T1000 (cell line): Measurements from ENCODE around the gene SETD7.
A peak's percentile ranks its signal among the peaks of the same experiment; 100 is the strongest.

Experiments
- DNase-seq: peaks from one replicate; lab custom pipeline; 2025; ENCODE audit warnings: mixed read lengths; lab: John Stamatoyannopoulos, UW

SETD7 gene

DNA sequence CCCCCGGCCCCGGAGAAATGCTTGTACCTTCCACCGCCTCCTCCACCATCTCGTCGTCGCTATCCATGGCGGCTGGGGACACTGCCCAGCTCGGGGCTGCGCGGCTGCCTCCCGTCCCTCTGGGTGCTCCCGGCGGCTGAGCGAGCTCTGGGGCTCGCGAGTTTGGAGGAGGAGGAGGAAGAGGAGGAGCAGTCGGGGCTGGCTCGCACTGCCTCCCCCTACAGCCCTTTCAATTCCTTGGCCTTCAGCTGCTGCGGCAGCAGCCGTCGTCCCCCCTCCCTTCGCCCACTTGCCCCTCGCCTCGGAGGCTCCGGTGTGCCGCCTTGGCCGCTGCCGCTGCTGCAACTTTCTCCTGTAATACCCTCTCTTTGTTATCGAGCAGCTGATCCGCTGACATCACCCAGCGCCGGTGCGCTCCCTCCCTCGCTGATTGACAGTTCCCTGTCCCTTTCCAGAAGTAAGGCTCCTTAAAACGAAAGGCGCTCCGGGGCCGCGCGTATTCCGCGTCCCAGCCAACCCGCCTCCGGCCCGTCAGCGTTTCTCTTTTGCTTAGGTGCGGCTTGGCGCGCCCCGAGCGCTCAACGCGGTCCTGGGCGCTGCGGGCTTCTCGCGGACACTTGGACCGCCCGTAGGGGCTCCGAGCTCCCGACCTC, at the start of gene SETD7:
SETD7 (minus strand) TSS at position 149 of the 653 bp plus-strand sequence; CDS start at position 67, 82 bp downstream.
- DNase-seq = peak; percentile 49

- no peak for DNase-seq
Observed at GRCh38 chr4:139605516-139605915, 49.5 kb upstream of the SETD7 start.

DNA sequence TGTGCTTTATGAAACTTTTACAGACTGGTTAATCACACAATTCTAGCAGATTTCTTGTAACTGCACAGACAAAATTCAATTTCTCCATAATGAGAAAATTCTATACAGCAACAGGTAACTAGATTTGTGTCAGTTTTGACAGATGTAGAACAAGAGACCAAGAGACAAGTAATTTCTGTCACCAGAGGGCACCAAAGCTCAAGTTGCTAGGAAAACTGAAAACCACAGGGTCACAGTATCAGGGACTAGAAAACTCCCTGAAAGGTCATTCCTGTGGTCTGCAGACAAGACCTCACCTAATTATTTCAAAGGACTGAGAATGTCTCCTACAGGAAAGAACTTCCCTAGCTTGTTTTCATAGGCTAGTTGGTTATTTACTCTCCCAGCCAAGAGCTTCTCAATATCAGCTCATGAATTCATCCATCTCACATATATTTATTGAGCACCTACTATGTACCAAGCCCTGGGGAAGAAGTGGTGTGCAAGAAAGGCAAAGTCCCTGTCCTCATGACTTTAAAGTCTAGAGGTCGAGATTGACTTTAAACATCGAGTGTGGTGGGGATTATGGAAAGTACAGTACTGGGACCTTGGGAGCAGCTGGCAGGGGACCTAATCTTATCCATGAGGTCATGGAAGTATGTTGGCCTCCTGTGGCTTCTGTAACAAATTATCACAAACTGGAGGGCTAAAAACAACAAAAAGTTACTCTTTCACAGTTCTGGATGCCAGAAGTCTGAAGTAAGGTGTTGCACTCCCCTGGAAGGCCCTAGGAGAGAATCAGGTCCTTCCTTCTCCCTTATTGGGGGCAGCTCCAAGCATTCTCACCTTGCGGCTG, 47.8 kb upstream of the SETD7 start:
- no peak for DNase-seq

- DNase-seq = no peak
Observed at GRCh38 chr4:139602776-139603360, 46.8 kb upstream of the SETD7 start.

- no peak for DNase-seq
Observed at GRCh38 chr4:139600662-139601061, 44.6 kb upstream of the SETD7 start.

GRCh38 chr4:139599594-139600374, 43.8 kb upstream of the SETD7 start:
- DNase-seq = no peak

GRCh38 chr4:139599076-139599475, 43.1 kb upstream of the SETD7 start:
- no peak for DNase-seq

DNA sequence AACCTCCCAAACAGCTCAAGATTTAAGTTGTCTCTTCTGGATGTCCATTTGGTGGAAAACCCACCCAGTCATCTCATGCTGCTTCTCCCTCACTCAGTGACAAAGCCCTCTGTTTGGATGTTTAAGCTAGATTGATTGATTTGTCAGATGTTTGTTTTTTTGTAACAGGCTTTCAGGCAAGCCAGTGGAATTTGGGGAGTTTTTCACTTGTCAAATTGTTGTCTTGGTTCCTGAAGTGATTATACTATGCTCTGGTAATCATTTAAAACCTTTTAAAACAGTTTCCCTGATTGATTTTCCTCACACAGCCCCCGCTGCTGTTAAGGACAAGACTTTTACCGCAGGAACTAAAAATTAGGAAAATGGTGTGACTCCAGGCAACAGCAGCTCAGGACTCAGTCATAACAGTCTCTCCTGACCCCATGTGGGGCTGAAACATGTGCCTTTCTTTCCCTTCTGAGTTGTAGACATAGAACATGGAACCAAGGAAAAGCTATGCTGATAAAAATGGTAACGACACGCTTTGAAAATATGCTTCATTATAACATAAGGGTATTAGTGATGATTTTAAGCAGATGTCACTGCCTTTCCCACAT, 40.8 kb upstream of the SETD7 start:
- no peak for DNase-seq

GRCh38 chr4:139596034-139596683, 40.1 kb upstream of the SETD7 start:
- DNase-seq = no peak

GRCh38 chr4:139594591-139595185, 38.7 kb upstream of the SETD7 start:
- DNase-seq = no peak

DNA sequence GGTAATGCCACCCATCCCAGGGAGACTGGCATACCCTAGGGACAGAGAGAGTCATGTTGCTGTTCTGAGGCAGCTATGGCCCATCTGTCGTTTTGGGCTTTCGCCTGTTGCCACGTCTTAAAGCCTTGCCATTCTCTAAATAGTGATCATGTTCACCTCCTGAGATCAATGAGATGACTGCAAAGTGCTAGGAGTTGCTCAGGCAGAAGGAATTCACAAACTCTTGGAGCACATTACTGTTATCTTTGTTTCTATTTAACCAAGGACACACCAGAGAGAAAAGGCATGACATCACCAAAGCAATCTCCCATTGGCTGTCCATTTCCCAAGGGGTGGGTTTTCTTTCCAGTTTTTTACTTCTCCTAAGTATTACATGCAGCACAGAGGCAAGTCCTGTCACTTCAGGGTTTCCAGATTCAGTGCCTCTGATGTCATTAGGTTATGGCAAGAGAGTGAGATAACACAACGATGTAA, 37.1 kb upstream of the SETD7 start:
- no peak for DNase-seq

- DNase-seq = no peak
Observed at GRCh38 chr4:139589336-139590018, 33.5 kb upstream of the SETD7 start.

- DNase-seq = no peak
Observed at GRCh38 chr4:139587446-139587845, 31.4 kb upstream of the SETD7 start.

DNA sequence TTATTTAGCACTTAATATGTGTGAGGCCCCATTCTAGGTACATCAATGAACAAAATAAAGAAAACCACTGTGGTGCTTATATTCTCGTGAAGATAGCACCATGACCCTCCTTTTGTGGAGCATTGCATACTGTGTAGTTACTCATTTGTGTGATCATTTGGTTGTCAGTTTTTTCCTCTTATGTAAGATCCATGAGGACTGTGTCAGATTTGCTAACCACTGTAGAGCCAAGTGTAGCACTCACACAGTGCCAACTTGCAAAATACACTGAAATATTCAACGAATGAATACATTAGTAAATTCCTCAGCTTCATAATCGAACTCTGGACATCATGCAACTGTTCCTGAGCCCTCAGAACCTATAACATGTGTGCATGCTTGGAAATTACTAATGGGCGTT, 29.5 kb upstream of the SETD7 start:
- DNase-seq = no peak

GRCh38 chr4:139584784-139585183, 28.8 kb upstream of the SETD7 start:
- DNase-seq = no peak

- no peak for DNase-seq
Observed at GRCh38 chr4:139584013-139584412, 28.0 kb upstream of the SETD7 start.

DNA sequence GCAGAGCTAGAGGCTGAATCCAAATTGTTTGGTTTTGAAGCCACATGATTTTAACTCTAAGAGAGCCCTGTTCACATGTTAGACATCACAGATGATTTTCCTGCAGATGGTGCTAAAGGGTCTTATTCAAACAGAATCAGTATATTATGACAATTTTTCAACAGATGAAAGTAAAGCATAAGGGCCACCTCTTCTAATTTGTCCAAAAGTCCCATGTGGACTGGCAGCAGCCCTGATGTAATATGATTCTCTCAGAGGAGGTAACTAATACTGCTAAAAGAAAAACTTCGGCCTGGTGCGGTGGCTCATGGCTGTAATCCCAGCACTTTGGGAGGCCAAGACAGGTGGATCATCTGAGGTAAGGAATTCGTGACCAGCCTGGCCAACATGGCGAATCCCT, 26.0 kb upstream of the SETD7 start:
- DNase-seq = no peak

- DNase-seq = no peak
Observed at GRCh38 chr4:139581096-139581495, 25.1 kb upstream of the SETD7 start.

- no peak for DNase-seq
Observed at GRCh38 chr4:139576219-139576618, 20.2 kb upstream of the SETD7 start.

DNA sequence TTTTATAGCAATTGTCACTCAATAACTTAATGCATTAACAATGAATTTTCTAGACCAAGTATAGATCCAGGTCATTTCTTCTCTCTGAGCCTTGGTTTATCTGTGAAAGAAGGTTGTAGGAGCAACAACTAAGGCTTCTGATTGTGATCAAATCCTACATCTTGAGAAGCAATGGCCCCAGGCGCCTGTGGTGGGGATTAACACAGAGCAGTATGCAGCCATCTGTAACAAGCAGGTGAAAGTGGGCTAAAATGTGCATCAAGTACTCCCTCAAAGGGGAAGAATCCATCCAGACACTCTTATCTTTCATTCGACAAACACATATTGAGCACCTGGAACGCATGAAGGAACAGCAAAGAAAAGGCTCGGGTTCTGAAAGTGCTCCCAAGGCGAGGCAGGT, 19.1 kb upstream of the SETD7 start:
- no peak for DNase-seq
